GM15510 (cell line): ENCODE results near the gene MED29.
A peak's percentile ranks its signal among the peaks of the same experiment; 100 is the strongest.

Experiments used
- POLR2A ChIP-seq: IDR thresholded peaks from 3 replicates; pipeline ENCODE4 v1.6.1; 2011; ENCODE audit warnings: borderline replicate concordance; ENCODE audit not compliant: insufficient read length; ENCODE audit errors: extremely low read depth

The MED29 gene

DNA sequence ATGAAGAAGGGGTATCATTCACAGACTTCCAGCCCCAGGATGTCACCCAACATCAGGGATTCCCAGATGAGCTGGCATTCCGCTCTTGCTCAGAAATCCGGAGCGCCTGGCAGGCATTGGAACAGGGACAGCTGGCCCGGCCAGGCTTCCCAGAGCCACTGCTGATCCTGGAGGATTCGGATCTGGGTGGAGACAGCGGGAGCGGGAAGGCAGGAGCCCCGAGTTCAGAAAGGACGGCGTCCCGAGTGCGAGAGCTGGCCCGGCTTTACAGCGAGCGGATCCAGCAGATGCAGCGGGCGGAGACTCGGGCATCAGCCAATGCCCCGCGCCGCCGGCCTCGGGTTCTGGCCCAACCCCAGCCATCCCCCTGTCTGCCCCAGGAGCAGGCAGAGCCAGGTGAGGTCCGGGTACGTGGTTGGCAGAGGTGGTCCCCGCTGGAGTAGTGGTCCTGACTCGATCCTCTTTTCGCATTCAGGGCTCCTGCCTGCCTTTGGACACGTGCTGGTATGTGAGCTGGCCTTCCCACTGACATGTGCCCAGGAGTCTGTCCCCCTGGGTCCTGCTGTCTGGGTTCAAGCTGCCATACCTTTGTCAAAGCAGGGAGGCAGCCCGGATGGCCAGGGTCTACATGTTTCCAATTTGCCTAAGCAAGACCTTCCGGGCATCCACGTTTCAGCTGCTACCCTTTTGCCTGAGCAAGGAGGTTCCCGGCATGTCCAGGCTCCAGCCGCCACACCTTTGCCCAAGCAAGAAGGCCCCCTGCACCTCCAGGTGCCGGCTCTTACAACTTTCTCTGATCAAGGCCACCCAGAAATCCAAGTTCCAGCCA is 32.3 kb downstream of the MED29 start:
- no peak for TF ChIP-seq POLR2A

DNA sequence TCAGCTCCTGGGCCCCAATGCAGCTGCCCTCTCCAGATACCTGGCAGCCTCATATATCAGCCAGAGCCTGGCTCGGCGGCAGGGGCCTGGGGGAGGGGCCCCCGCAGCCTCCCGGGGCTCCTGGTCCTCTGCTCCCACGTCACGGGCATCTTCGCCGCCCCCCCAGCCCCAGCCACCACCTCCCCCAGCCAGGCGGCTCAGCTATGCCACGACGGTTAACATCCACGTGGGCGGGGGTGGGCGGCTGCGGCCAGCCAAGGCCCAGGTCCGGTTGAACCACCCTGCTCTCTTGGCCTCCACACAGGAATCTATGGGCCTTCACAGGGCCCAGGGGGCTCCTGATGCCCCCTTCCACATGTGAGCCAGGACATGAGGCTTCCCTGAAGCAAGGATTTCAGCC is 33.8 kb downstream of the MED29 start:
- TF ChIP-seq POLR2A, result no peak

DNA sequence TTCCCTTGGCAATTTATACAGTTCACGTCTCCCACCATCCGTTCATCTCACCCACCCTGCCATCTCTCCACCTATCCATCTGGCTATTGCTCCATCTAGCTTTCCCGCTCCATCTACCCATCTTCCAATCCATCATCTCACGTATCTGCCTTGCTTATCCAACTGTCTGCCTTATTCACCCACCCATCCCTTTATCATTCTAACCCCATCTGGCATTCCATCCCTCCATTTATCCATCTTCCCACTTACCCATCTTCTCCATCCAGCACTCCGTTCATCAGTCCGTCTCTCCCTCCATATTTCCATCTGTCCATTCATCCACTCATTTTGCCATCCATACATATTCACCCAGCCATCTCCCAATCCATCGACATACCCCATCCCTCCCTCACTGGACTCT is 34.6 kb downstream of the MED29 start:
- no peak for TF ChIP-seq POLR2A

DNA sequence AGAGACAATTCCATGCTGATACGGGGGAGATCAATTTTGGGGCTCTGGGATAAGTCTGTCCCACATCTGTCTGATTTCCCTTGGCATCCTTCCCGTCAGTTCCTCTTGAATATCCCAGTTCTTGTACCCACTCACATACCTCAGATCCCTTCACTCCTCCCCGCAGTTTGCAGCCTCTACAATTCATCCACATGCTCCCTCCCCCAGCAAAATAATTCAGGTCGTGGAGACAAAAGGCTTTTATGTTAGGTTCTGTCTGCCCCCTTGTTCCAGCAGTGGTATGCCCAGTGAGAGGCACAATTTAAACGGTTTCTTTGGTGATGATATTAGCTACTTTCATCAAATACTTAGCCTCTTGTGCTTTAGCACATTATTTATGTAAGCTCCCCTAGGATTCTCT is 35.0 kb downstream of the MED29 start:
- no peak for TF ChIP-seq POLR2A

DNA sequence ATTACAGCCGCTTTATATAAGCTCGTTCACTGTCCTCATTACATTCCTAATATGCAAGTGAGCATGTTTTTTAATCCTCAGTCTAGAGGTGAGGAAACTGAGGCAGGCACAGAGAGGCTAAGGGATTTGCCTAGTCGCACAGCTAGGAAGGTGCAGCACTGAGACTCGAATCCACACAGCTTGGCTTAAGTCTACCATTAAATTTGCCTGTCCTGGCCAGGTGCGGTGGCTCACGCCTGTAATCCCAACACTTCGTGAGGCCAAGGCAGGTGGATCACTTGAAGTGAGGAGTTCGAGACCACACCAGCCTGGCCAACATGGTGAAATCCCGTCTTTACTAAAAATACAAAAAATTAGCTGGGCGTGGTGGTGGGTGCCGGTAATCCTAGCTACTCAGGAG is 36.5 kb downstream of the MED29 start:
- TF ChIP-seq POLR2A, result no peak

DNA sequence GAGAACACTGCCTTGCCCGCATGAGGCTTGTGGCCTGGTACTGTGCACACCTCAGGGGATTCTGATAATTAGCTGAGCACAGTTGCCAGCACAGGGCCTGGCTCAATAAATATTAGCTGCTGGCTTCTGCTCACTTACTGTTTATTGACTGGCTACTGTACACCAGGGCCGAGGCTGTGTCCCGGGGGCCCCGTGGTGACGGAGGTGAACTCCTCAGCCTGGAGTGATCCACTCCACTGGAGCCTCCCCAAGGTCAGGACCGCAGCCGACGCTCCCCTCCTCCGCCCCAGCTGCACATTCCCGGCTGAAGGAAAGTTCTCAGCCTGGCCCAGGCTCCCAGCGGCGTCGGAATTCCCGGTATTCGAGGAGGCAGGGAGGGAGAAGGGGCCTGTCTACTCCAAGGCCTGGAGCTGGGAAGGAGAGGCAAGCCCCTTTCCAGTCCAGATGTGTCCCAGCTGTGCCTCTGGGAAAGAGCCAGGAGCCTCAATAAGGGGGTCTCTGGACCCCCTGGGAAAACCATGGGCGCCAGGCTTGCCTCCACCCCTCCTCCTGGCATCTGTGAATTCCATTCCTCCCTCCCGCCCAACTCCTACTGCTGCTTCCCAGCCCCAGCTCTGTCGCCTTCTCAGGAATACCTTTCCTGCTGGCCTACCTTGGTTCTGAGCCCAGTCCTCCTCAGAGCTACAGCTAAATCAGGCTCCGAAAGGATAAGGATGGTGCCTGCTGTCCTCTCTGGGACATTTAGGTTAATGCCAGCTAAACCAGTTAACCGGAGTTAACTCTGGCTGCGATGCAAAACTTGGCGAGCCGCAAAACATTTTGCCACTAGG is 37.3 kb downstream of the MED29 start:
- no peak for TF ChIP-seq POLR2A

DNA sequence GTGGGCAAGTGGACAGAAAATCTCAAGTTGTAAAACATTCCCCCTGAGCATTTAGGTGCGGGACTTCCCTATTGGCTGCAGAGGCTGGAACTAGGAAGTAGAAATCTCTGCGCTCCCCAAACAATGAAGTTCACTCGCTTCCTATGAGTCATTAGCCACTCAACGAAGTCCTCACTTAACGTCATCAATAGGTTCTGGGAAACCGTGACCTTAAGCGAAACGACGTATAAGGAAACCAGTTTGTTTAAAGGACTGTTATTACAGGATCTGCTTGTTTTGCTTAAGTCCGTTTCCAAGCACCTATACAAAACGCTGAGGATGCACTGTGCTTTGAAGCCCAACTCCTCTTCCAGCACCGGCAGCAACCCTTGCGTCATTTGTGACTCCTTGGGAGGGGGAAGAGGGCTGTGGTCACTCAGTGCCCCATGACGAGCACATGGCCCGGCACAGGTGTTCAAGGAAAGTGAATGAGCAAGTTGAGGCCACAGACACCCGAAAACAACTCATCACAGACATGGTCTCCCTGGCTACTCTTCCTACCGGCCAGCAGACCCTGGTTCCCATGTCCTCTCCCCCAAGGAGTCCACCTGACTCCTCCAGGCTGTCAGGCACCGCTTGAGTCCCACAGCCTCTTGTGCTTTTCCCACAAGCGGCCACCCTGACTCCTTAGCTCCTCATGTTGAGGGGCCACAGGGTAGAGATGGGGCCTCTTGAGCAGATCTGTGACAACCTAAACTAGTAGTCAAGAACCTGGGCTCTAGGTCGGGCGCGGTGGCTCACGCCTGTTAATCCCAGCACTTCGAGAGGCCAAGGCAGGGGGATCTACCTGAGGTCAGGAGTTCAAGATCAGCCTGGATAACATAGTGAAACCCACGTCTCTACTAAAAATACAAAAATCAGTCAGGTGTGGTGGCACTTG is 39.8 kb downstream of the MED29 start:
- TF ChIP-seq POLR2A, result no peak

DNA sequence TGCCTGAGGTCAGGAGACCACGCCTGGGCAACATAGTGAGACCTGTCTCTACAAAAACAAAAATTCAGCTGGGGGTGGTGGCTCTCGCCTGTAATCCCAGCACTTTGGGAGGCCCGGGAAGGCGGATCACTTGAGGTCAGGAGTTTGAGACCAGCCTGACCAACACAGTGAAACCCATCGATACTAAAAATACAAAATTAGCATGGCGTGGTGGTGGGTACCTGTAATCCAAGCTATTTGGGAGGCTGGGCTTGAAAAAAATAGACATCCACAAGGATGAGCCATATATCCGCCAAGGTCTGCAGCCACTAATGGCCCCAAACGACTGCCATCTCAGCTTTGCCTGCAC is 41.5 kb downstream of the MED29 start:
- TF ChIP-seq POLR2A, result no peak

DNA sequence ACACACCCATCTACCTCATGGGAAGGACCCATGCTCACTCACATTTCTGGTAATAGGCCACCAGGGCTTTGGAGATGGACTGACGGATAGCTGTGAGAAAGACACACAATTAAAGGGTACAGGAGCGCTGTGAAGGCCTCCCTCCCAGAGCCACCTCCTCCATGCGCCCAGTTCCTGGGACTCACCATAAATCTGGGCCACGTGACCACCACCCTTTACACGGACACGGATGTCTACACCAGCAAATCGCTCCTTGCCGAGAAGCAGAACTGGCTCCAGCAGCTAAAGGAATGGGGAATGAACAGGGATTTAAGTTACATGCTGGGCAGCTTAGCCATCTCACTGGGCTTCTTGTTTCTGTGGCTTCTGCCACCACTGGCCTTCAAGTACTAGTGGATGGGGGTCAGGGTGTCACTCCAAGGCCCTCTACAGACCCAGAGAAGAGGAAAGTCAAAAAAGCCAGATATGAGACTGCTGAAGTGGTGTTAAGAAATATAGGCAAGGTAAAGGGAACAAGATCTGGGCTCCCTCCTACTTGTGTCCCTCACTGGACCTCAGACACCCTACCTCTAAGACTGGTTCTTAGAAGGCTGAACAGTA is 42.4 kb downstream of the MED29 start:
- no peak for TF ChIP-seq POLR2A

DNA sequence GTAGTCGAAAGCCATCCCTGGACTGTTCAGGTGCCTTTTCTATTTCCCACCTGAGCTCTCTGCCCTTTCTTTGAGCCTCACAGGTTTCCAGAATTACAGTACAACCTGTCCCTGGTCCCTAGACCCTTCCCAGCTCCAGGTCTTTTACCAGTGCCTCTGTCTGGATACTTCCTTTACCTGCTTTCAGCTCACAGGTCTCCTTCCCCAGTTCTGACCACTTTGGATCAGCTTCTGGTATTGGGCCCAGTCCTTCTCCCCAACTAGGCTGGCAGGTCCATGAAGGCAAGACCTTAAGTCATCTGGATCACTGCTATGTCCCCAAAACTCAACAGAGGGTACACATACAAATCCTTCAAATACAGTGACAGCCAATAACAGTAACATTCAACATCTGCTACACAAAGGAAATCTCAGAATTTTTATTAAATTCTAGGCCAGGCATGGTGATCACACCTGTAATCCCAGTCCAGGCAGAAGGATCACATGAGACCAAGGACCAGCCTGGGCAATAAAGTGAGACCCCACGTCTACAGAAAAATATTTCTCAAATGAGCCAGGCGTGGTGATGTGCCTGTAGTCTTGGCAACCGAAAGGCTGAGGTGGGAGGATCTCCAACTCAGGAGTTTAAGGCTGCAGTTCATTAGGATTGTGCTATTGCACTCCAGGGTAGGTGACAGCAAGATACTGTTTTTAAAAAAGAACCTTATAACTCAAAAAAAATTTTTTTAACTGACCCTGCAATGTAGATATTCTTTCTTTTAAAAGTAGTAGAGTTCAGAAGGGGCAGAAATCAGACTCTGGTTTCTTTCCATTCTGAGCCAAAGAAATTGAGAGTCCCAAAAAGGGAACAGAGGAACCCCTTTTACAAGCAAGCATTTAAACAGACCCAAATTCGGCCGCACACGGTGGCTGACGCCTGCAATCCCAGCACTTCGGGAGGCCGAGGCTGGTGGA is 43.2 kb downstream of the MED29 start:
- no peak for TF ChIP-seq POLR2A

DNA sequence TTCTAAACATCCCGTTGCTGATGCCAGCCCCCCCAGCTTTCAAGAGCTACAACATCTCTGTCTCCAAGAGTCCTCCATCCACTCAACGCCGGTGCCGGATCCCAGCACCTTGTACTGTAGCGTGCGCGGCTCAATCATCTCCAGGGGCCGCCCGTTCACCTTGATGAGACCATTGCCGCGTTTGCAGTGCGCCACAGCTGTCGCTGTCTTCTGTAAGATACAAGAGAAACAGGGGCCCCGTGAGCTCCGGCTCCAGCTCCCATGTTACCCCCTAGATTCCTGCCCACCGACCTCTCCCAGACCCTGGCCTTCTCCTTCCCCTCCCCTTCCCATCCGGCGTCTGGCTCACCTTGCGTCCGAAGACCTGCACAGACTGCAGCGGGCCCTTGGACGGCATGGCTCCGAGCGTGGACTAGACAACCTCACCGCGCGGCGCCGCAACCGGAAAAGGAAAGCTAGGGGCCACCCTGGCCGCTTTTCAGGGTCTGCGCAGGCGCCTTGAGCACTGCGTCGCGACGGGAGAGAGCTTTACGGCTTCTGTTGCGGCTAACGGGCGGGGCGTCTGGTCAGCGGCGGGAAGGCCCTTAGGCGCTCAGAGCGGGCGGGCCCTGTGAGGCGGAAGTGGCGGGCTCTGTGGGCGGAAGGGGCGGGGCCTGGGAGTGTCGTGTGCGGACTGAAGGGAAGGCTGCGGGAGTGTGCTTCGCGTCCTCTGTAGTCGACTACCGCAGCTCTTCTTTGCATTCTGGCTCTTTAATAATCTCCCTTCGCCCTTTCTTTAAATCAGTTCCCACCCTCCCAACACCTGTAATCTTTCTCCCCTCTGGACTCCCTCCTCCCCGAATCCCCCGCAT is 44.5 kb downstream of the MED29 start, which contains the start of gene RPS16:
TSS of gene RPS16 (minus strand) at position 451 of the 851 bp plus-strand sequence. CDS start at position 397, 54 bp downstream.
- TF ChIP-seq POLR2A, result peak; percentile 96

DNA sequence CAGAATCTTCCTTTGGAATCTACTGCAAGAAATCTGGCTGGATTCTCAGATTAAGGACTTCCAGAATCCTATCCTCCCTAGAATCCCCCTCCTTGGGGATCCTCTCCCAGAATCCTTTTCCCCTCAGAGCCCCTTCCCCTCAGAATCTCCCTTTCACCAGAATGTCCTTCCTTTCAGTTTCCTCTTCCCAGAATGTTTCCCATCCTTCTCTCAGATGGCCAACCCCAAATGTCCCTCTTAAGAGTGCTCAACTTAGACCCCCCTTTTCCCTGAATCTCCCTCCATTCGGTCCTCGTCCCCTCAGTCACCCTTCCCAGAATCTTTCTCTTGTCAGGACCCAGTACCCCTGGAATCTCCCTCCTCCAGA is 45.2 kb downstream of the MED29 start:
- no peak for TF ChIP-seq POLR2A

DNA sequence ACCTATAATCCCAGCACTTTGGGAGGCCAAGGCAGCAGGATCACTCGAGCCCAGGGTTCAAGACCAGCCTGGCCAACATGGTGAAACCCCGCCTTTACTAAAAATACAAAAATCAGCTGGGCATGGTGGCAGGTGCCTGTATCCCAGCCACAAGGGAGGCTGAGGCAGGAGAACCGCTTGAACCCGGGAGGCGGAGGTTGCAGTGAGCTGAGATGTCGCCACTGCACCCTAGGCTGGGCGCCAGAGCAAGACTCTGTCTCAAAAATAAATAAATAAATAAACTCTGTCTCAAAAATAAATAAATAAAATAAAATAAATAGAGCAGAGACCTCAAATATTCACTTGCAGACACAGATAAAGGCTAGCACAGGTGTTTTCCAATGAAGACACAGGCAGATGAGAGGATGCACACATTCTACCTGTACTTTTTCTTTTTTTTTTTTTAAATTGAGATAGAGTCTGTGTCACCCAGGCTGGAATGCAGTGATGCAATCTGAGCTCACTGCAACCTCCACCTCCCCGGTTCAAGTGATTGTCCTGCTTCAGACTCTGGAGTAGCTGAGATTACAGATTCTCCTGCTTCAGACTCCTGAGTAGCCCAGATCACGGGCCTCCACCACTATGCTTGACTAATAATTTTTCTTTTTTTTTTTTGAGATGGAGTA is 47.2 kb downstream of the MED29 start:
- TF ChIP-seq POLR2A, result no peak
